HG03108 (cell line): Measurements from ENCODE around the gene NOS1.

Experiments
- ATAC-seq: cut with Tn5 transposase; IDR thresholded peaks from one replicate; pipeline ENCODE4 v1.9.1; 2021; ENCODE audit warnings: moderate library complexity; ENCODE audit not compliant: unreplicated experiment

Gene NOS1

DNA sequence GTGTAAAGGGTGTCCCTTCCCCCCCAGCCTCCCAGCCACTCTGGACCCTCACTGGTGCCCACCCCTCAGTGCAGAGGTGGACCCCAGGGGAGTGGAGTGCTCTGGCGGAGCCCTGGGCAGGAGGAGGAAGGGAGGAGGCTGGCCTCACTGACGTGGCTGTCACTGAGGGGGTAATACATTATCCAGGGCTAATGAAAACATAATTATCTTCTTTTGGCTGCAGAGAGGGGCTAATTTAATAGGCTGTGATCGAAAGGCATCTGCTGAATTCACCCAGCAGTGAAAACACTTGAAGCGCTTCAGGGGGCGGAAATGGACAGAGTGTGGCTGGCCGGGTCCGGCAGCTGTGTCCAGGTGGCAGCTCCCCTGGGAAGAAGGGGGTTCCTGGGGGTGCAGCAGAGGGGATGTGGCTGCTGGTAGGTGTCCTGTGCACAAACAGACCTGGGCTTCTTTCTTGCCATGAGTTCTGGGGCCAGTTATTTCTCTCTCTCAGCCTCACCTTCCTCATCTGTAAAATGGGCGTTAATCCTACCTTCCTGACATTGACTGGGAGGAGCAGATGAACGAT lies 3.7 kb upstream of the NOS1 start:
- no peak for ATAC-seq

DNA sequence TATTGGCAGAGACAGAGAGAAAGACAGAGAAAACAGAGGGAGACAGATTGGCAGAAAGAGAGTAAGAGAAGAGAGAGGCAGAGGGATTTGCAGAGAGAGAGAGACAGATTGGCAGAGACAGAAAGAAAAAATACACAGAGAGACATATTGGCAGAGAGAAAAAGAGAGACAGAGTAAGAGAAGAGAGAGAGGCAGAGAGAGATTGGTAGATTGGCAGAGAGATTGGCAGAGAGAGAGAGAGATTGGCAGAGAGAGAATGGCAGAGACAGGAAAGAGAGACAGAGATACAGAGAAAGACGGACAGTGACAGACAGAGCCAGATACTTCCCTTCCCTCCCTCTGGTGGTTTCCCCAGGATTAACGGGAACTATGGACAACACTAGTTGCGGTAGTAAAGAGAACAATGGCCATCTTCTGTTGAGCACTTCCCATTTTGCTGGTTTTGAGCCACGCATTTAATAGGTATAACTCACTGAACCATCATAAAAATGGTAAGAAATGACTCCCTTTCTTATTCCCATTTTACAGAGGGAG lies 2.6 kb upstream of the NOS1 start:
- no peak for ATAC-seq

DNA sequence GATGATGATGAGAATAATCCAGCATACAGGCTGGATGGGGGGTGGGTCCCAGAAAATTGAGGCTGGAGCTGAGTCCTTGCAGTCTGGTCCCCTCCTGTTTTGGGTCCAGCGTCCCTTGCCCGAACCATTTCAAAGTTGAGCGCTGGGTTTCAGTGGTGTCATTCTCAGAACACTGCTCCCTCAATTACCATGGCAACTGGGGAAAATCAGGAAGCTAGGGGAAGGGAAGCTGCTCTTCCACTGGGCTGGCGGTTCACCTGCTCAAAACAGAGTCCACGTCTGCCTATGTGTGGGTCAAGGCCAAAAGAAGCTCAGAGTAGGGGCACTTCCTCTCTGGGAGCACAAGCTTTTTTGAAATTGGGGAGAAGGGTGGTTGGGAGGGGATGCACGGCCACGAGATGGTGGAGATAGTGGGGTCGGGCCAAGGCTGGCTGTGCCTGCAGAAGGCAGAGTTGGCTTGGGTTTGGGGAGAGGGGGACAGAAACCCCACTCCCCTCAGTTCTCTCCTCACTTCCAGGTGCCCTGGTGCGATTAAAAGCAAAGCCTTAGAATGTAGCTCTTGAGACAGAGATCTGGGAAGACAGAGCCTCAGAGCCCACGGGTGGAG lies 1.7 kb upstream of the NOS1 start:
- ATAC-seq = no peak

DNA sequence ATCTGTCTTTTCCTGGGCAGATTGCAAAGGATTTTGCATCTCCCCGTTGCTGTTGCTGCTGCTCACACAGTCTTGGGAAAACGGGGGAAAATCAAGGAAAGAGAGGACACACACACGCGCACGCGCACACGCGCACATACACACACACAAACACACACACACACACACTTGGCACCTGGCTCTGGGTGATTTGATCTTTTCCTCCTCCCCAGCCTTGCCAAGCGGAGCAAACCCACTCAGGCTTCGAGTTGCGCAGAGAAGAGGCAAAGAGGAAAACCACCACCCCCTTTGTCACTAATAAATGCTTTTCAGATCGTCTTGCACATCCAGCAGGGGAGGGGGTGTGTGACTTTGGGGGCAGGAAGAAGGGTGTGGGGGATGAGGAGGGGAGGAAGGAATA lies 965 bp upstream of the NOS1 start:
- no peak for ATAC-seq

DNA sequence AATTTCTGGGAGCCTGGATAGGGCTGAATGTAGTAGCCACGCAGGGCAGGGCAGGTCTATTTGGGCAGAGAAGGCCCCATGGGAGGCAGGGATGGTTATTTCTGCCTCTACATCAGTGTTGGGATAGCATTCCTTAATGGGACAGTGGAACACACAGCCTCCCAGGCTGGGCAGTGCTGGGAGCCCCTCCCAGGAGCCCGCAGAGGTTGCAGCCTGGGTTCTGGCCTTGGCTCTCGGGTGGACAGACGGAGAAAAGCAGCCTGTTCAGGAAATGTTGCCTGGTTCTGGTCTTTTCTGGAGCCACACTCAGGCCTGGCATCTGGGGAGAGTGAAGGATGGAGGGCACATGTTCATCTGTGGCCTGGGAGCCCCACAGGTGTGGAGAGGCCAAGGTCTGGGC lies 479 bp upstream of the NOS1 start:
- no peak for ATAC-seq

DNA sequence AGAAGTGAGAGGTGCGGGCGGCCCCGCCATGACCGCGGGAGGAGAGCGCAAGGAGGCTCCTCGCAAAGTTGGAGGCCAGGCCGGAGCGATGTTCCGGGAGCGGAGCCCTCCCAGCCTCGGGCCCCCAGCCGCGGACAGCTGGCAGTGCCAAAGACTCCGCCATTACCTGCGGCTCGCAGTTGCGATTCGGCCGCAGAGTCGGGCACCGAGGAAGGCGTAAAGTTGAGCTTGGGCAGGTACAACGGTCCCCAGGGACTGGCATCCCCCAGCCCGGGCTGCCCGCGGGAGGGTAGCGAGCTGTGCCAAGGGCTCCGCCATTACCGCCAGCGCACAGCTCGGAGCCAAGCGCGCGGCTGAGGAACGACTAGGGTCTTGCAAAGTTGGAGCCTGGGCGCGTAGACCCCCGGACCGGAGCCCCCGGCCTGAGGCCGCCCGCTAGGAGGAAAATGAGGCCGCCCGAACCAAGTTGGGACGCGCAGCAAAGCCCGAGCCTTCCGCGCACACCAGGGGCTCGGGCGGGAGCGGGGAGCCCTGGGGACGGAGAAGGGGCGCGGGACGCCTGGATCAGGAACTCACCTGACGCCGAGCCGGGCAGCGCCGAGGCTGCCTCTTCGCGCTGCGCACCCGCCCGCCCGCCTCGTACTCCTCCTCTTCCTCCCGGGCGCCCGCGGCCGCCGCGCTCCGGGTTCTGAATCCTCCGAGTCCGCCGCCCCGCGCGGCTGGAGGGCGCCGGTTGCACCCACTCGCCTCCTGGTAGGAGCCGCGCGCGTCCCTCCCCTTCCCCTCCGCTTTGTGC lies 677 bp downstream of the NOS1 start:
- ATAC-seq = no peak

DNA sequence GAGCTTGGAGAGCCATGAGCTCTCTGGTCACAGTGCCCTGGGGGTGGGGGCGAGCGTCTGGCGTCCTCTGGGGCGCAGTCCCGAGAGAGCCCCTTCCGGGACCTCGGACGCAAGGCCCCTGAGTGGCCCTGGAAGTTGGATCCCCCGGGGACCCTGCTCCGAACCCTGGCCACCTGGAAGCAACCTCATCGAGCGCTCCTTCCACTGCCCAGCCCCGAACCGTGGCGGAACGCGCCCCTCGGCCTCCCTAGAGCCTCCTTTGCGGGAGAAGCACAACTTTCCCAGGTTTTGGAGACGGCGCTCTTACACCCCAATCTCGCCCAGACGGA lies 1.2 kb downstream of the NOS1 start:
- ATAC-seq = no peak

DNA sequence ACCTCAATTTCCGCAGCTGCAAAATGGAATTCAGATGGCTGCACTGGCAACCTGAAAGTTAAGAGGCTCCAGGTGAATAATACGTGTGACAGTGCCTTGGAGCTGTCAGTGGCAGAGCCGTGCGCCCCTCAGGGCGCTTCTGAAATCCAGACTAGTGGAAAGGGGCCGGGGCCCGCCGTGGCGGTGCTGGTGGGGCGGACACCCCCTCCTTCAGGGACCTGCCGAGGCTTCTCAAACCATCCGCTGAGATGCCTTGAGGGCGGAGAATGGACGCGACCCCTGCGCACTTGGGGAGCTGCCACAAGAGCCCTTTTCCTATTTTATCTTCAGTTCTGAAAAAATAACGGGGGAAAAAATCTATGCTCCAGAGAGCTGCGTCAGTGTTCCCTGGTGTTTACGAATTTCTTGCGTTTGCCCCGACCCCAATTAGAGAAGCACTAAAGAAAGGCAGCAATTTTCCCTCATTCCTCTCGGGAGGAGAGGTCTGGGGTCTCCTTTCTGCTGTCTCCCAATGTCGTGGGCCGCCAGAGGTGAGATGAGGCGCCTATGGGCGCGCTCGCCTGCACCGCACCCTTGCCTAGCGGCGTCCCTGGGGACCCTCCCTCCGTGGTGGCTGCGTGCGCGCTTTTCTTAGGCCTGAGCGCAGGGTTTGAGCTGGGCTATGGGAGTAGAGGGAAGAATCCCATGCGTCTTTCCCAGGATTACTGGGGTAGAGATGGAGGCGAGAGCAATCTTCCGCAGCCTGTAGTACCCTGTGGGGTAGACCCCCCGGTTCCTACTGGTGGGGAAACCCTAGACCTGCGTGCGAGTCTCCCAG lies 2.2 kb downstream of the NOS1 start:
- no peak for ATAC-seq

DNA sequence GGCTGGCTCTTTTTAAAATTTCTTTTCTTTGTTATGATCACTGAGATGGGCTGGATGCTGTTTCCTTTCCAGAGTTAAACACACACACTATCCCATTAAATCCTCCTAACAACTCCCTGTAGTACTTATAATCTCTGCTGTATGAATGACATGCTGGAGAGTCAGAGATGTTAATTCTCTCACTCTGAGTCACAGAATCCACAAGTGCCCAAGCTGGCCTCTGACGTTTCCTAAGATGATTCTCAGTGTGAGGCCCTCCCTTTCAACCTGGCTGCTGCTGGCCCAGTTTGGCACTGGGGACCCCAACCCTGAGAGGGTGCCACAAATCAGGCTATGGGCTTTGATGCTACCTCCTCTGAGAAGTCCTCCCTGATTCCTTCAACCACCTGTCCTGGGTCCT lies 5.4 kb downstream of the NOS1 start:
- no peak for ATAC-seq

DNA sequence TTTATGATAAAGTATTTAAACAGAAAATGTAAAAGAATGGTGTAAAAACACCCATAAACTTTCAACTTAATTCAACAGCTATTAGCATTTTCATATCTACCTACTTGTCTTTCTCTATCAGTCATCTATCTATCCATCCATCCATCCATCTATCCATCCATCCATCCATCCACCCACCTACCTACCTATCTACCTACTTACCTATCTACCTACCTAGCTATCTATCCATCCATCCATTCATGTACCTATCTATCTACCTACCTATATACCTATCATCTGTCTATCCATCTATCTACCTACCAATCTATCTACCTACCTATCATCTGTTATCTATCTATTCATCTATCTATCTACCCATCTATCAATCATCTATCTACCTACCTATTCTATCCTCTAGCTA lies 8.5 kb downstream of the NOS1 start:
- ATAC-seq = no peak

DNA sequence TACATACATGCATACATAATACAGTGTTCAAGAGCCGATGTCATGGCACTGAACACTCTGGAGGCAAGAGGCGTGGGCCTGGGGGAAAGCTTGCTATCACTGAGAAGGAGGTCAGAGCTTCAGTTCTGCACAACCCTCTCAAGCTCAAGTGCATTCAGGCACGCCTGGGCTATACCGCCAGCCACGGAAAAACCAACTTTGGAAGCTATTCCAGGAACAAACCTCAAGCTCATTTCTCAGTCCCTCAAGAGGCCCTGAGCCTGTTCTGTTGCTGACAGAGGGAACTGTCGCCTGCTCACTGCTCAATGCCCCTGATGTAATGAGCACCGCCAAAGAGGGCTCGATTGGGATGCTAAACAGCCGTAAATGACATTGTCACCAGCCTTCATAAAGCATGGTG lies 9.2 kb downstream of the NOS1 start:
- no peak for ATAC-seq

DNA sequence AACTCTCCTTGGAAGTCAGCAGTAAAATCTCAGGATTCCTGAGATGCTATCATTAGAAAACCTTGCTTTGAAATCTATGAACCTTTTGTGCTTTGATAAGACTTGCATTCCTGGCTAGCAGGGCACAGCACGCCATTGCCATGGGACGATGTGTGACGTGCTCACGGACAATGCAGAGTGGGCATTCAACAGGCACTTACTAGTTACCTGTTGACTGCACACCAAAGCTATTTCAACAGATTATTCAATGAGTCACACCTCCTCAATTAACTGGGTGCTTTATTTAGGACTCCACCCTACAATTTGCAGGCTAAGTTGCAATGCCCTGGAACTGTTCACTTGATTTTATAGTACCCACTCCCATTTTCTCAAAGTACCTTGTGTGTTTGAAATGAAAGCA lies 11.3 kb downstream of the NOS1 start:
- ATAC-seq = no peak

DNA sequence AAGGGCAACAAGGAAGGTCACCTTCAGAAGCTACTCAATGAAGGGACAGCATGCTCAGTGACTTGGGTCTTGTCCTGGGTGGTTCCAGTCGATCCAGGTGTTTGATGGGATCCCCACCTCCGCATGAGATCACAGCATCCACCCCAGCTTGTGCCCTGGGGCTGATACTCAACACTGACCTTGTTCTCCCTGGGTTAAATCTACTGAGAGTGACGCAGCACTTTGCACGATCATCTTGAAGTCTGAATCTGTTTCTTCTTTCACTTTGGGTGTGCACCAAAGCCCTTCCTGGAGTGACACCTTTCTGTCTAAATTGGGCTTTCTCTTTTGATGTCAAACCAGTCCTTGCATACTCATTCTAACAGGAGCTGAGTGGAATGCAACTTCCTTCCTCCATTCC lies 13.8 kb downstream of the NOS1 start:
- no peak for ATAC-seq

DNA sequence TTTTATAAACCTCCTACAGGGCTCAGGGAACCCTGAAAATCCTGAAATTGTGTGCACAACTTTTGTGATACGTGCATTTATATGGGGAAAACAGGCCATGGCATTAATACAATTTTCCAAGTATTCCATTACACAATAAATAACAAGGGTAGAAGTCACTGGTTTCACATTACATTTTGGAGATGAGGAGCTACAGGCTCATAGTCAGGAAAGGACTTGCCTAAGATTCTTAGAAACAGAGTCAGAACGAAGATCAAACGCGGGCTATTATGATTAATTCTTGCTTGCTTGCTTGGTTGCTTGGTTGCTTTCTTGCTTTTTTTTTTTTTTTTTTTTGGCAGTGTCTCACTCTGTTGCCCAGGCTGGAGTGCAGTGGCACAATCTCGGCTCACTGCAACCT lies 16.7 kb downstream of the NOS1 start:
- ATAC-seq = no peak

DNA sequence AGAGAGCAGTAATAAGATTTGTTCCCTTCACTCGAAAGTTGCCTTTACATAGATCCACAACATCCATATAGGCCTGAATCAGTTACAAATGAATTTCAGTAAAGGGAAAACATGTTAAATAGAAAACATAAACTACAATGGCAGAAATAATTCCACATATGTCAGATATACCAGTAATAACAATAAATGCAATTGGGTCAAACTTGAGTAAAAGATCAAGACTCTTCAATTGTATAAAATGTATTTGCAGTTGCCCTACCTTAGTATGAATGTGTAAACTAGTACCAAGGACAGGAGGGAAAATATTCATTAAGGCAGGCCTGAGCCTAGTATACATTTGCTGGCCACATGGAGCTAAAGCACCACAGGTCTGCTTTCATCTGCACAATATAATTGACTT lies 17.6 kb downstream of the NOS1 start:
- ATAC-seq = no peak

DNA sequence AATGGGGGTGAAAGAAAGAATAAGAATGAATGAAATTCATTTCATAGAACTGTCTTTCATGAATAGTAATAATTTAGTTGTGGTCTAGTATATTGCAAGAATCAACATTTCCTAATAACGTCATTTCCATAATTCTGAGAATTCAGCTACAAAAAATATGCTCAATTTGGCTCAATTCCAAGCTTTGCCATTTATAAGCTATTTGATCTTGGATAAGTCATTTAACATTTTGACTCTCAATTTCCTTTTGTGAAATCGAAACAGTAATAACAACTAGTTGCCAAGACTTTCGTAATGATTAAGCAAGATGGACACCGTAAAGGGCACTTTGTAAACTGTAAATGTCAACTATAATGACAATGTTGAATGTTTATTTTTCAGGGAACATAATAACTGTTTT lies 18.1 kb downstream of the NOS1 start:
- no peak for ATAC-seq

DNA sequence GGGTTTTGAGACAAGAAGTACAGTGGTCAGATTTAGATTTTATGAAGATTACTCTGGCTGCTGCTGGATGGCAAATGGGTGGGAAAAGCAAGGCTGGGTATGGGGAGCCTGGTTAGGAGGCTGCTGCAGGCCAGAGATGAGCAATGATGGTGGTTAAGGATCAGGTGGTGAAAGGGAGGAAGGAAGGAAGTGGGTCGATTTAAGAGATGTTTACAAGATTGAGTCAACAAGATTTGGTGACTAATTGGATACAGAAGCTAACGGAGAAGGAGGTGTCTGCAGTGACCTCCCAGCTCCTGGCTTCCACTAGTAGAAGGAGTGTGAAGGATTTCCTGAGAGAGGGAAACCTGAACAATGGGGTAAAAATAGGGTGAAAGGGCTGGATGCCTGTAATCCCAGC lies 18.7 kb downstream of the NOS1 start:
- no peak for ATAC-seq

DNA sequence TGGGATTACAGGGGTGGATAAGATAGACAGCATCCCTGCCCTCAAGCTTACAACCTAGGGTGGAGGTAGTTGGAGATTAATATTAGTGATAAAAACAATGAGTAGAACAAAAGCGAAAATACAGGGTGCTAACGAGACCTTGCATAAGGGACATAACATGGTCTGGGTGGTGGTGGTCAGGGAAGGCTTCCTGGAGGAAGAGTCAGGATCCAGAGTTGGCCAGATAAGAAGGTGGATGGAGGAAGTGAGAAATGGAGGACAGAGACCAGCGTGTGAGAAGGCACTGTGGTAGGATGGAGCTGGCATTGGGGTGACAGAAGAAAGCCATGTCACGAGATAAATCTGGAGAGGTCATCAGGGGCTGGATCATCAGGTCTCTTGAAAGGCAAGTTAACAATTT lies 19.2 kb downstream of the NOS1 start:
- ATAC-seq = no peak

DNA sequence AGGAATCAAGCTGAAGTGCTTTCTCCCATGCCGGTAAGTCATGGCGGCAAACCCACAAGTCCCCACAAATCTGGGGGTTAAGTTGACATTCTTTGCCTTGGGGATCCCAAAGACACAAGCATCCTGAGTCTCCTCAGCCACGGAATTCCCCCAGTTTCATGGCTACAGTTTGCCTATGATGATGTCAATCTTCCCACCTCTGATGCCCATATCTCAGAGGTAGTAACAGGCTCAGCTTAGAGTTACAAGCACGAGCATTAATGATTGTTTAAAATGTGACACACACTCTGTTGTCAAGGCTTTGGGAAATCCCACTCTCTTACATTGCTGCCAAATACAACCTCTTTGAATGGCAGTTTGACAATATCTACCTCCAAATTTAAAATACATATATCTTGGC lies 22.3 kb downstream of the NOS1 start:
- ATAC-seq = no peak

DNA sequence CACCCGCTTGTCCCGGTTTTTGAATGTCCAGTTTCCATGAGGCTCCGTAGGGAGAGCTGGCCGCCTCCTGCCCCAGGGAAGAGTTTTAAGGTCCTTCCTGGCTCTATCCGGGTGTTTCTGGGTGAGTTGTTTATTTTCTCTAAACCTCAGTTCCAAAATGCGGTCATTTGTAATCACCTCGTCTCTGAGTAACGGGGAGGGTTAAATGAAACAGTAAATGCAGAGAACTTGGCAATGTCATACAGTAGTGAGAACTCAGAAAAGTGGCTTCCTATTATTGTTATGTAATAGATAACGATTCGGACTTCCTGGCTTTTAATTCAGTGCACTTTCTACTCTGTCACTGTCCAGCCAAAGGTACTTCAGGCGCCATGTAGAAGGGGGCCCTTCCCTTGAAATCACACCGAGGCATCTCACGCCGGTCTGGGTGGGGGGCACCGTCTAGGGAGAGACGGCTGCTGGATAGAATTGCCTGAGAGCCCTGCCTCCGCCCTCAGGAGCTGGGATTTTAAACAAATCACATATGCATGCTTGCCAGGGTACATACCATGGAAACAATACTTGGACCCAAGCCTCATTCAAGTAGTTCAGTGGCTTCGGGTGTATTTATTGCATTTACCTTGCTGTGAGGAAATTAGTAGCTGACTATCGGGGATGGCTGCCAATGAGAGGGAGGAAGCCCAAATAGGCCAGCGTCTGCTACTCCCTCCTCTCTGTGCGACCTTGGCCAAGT lies 26.4 kb downstream of the NOS1 start:
- no peak for ATAC-seq

DNA sequence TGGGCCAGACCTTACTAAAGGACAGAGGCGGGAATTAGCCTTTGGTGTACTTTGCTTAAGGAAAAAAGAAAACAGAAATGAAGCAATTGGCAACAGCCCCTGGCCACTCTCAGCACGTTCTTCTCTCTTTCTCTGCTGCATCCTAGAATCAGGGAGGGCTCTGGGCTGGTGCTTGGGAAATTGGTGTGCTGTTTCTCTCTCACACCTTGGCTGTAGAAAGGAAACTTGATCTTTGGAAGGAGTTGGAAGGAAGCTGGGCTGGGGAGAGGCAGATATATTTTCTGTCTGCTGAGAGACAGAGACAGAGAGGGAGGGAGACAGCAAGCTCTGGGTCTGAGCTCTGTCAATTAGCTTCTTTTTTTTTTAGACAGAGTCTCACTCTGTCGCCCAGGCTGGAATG lies 27.4 kb downstream of the NOS1 start:
- no peak for ATAC-seq
